ENCODE results near the gene AP4S1.
"Not testable (repeated sequence)": the region's sequence is repeated elsewhere in the genome, so short reads cannot be mapped to it uniquely, and the experiment has no call there.

AP4S1 gene

GRCh38 chr14:31057701-31058364 is 32.4 kb downstream of the AP4S1 start:
- Histone ChIP-seq H3K27me3 (no peaks in the 10 kb centered on the region), H3K27ac (no peak overlapping the region)
- no peak for TF ChIP-seq Cebpa-rat (IDR thresholded peaks at IDR 0.05)

GRCh38 chr14:31059152-31059924 is 33.9 kb downstream of the AP4S1 start:
- Histone ChIP-seq H3K4me3 (no peak overlapping the region), H3K27ac (no peak overlapping the region), H3K9ac (no peak overlapping the region)

More at GRCh38 chr14:31057701-31058364, 32.4 kb downstream of the AP4S1 start:
- H3K36me3 ChIP-seq, result no peaks in the 10 kb centered on the region
- no peaks in the 10 kb centered on the region for H4K20me1 ChIP-seq
- H3K4me2 ChIP-seq, result no peak overlapping the region
- no peak overlapping the region for H3K4me3 ChIP-seq
- H3K9ac ChIP-seq, result no peak overlapping the region
- no peaks in the 10 kb centered on the region for H3K9me3 ChIP-seq
- no peaks in the 10 kb centered on the region for H3K4me1 ChIP-seq

GRCh38 chr14:31060253-31060875 is 34.9 kb downstream of the AP4S1 start:
- Histone ChIP-seq H4K20me1 (no peaks in the 10 kb centered on the region), H3K36me3 (no peaks in the 10 kb centered on the region), H3K27me3 (no peaks in the 10 kb centered on the region), H3K9me3 (no peaks in the 10 kb centered on the region), H3K4me3 (no peak overlapping the region), H3K4me1 (no peaks in the 10 kb centered on the region), H3K9ac (no peak overlapping the region), H3K27ac (no peak overlapping the region), H3K4me2 (no peak overlapping the region)
- no peak for TF ChIP-seq Cebpa-rat (IDR thresholded peaks at IDR 0.05)

More at GRCh38 chr14:31059152-31059924, 33.9 kb downstream of the AP4S1 start:
- Histone ChIP-seq H3K4me2 (no peak overlapping the region), H3K4me1 (no peaks in the 10 kb centered on the region), H3K27me3 (no peaks in the 10 kb centered on the region), H4K20me1 (no peaks in the 10 kb centered on the region), H3K36me3 (no peaks in the 10 kb centered on the region), H3K9me3 (no peaks in the 10 kb centered on the region)
- TF ChIP-seq Cebpa-rat (IDR thresholded peaks at IDR 0.05), result no peak

- not testable (repeated sequence) for H3K4me1 ChIP-seq, H4K20me1 ChIP-seq, H3K36me3 ChIP-seq, H3K27me3 ChIP-seq, H3K9ac ChIP-seq, H3K27ac ChIP-seq, H3K9me3 ChIP-seq, H3K4me2 ChIP-seq, H3K4me3 ChIP-seq
These were observed 37.5 kb downstream of the AP4S1 start for GRCh38 chr14:31062908-31063307.

GRCh38 chr14:31068235-31068634 is 42.8 kb downstream of the AP4S1 start:
- Histone ChIP-seq H3K9ac (no peak overlapping the region), H3K36me3 (peaks cover 9% of the 10 kb centered on the region; the same call in 1 of the 2 replicates), H3K27ac (no peak overlapping the region), H3K27me3 (no peaks in the 10 kb centered on the region), H4K20me1 (no peaks in the 10 kb centered on the region), H3K4me2 (no peak overlapping the region), H3K9me3 (no peaks in the 10 kb centered on the region), H3K4me3 (no peak overlapping the region), H3K4me1 (no peaks in the 10 kb centered on the region)
- no peak for TF ChIP-seq Cebpa-rat (IDR thresholded peaks at IDR 0.05)

- no peaks in the 10 kb centered on the region for H3K9me3 ChIP-seq
- H3K27ac ChIP-seq, result no peak overlapping the region
- H3K4me2 ChIP-seq, result no peak overlapping the region
- H3K36me3 ChIP-seq, result peaks cover 11% of the 10 kb centered on the region
- no peak overlapping the region for H3K9ac ChIP-seq
- H3K4me3 ChIP-seq, result no peak overlapping the region
- H3K4me1 ChIP-seq, result no peaks in the 10 kb centered on the region
- H3K27me3 ChIP-seq, result no peaks in the 10 kb centered on the region
- TF ChIP-seq Cebpa-rat (IDR thresholded peaks at IDR 0.05), result no peak
- H4K20me1 ChIP-seq, result no peaks in the 10 kb centered on the region
These were observed 43.9 kb downstream of the AP4S1 start for GRCh38 chr14:31069343-31069742.

GRCh38 chr14:31070431-31070830 is 45.0 kb downstream of the AP4S1 start:
- Histone ChIP-seq H4K20me1 (no peaks in the 10 kb centered on the region), H3K36me3 (peaks cover 14% of the 10 kb centered on the region), H3K27ac (no peak overlapping the region), H3K4me2 (no peak overlapping the region), H3K9me3 (no peaks in the 10 kb centered on the region), H3K4me3 (no peak overlapping the region), H3K4me1 (no peaks in the 10 kb centered on the region), H3K9ac (no peak overlapping the region), H3K27me3 (no peaks in the 10 kb centered on the region)
- TF ChIP-seq Cebpa-rat (IDR thresholded peaks at IDR 0.05), result no peak

GRCh38 chr14:31071151-31071550 is 45.7 kb downstream of the AP4S1 start:
- no peak for TF ChIP-seq Cebpa-rat (IDR thresholded peaks at IDR 0.05)
- H3K9ac ChIP-seq, result no peak overlapping the region

GRCh38 chr14:31075144-31075543 is 49.7 kb downstream of the AP4S1 start:
- no peak overlapping the region for H3K4me2 ChIP-seq
- no peaks in the 10 kb centered on the region for H3K27me3 ChIP-seq
- no peak overlapping the region for H3K9ac ChIP-seq
- H3K4me3 ChIP-seq, result no peak overlapping the region
- H3K9me3 ChIP-seq, result no peaks in the 10 kb centered on the region
- no peak for TF ChIP-seq Cebpa-rat (IDR thresholded peaks at IDR 0.05)
- H3K36me3 ChIP-seq, result peaks cover 9% of the 10 kb centered on the region
- no peak overlapping the region for H3K27ac ChIP-seq
- H4K20me1 ChIP-seq, result no peaks in the 10 kb centered on the region
- no peaks in the 10 kb centered on the region for H3K4me1 ChIP-seq

More at GRCh38 chr14:31071151-31071550, 45.7 kb downstream of the AP4S1 start:
- H3K27ac ChIP-seq, result no peak overlapping the region
- H3K27me3 ChIP-seq, result no peaks in the 10 kb centered on the region
- no peaks in the 10 kb centered on the region for H3K9me3 ChIP-seq
- no peak overlapping the region for H3K4me2 ChIP-seq
- H3K36me3 ChIP-seq, result peaks cover 14% of the 10 kb centered on the region
- no peak overlapping the region for H3K4me3 ChIP-seq
- no peaks in the 10 kb centered on the region for H3K4me1 ChIP-seq
- H4K20me1 ChIP-seq, result no peaks in the 10 kb centered on the region

- Histone ChIP-seq H3K4me2 (no peak overlapping the region), H3K9ac (no peak overlapping the region), H4K20me1 (no peaks in the 10 kb centered on the region), H3K4me1 (peaks cover 4% of the 10 kb centered on the region), H3K36me3 (peaks cover 5% of the 10 kb centered on the region), H3K4me3 (no peak overlapping the region), H3K9me3 (no peaks in the 10 kb centered on the region), H3K27me3 (no peaks in the 10 kb centered on the region), H3K27ac (no peak overlapping the region)
- TF ChIP-seq Cebpa-rat (IDR thresholded peaks at IDR 0.05), result no peak
These were observed 53.3 kb downstream of the AP4S1 start for GRCh38 chr14:31078766-31079165.

Data from BLaER1 (cell line).